GM12873 (cell line): ENCODE measurements around the gene OR1K1.

Experiments
- CTCF ChIP-seq: IDR thresholded peaks from 2 replicates; pipeline ENCODE4 v1.5.1; 2012; ENCODE audit warnings: low read depth, mild to moderate bottlenecking, moderate library complexity, low read length, control low read depth; ENCODE audit not compliant: insufficient read depth; ENCODE audit errors: missing control alignments

OR1K1 gene

GRCh38 chr9:122780026-122780425 lies 19.9 kb upstream of the OR1K1 start:
- no peak for TF ChIP-seq CTCF

GRCh38 chr9:122781671-122782070 lies 18.3 kb upstream of the OR1K1 start:
- no peak for TF ChIP-seq CTCF

- TF ChIP-seq CTCF: no peak
These were observed 14.7 kb upstream of the OR1K1 start for GRCh38 chr9:122785269-122785668.

- no peak for TF ChIP-seq CTCF
These were observed 13.6 kb upstream of the OR1K1 start for GRCh38 chr9:122786338-122786737.

GRCh38 chr9:122788831-122789230 lies 11.1 kb upstream of the OR1K1 start, which contains the start of gene OR5C1:
Gene OR5C1 (plus strand): TSS chr9:122788933. CDS start chr9:122788933, 0 bp downstream.
- TF ChIP-seq CTCF: no peak

- TF ChIP-seq CTCF: no peak
These were observed 10.5 kb upstream of the OR1K1 start for GRCh38 chr9:122789256-122790046.

- no peak for TF ChIP-seq CTCF
These were observed 7.9 kb upstream of the OR1K1 start for GRCh38 chr9:122791872-122792669.
